ENCODE data around the gene KCNH1. TPM values are rescaled to one million over a fixed set of nuclear protein-coding genes. Genes with fewer than 3 reads are reported as not detected.
"Not testable (repeated sequence)": the region's sequence is repeated elsewhere in the genome, so short reads cannot be mapped to it uniquely, and the experiment has no call there.

KCNH1 gene
- total RNA-seq, 2 experiments from 2014 or later, result not detected

DNA sequence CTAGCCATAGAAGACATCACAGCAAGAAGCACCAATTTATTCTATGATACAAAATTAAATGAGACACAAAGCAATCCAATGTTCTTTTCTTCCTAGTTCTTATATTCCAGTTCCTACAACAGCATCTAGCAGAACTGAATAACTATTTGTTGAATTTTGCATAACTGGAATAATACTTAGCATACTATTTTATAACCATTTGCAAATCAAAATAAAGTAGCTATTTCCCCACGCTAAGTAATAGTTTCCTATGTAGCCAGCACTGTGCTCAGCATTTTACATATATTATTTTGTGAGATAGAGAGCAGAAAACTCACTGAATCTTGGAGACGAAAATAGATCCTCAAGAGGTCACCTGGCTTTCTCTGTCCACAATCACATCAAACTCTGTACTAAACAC is 42.1 kb downstream of the KCNH1 start:
- DNase-seq (no peak), ATAC-seq (no peak)
- H3K27ac Mint-ChIP-seq, result no peak overlapping the region
- TF ChIP-seq, protein P1, sequence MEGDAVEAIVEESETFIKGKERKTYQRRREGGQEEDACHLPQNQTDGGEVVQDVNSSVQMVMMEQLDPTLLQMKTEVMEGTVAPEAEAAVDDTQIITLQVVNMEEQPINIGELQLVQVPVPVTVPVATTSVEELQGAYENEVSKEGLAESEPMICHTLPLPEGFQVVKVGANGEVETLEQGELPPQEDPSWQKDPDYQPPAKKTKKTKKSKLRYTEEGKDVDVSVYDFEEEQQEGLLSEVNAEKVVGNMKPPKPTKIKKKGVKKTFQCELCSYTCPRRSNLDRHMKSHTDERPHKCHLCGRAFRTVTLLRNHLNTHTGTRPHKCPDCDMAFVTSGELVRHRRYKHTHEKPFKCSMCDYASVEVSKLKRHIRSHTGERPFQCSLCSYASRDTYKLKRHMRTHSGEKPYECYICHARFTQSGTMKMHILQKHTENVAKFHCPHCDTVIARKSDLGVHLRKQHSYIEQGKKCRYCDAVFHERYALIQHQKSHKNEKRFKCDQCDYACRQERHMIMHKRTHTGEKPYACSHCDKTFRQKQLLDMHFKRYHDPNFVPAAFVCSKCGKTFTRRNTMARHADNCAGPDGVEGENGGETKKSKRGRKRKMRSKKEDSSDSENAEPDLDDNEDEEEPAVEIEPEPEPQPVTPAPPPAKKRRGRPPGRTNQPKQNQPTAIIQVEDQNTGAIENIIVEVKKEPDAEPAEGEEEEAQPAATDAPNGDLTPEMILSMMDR (IDR thresholded peaks at IDR 0.05), result no peak
- no peaks in the 10 kb centered on the region for H3K36me3 Mint-ChIP-seq (ENCODE audit: low read depth)
- H3K27me3 Mint-ChIP-seq, result peaks cover 1% of the 10 kb centered on the region
- ChIA-PET POLR2A (no interaction called here), CTCF (no interaction called here)
- H3K4me3 Mint-ChIP-seq, result no peak overlapping the region
- H3K9me3 Mint-ChIP-seq, result no peaks in the 10 kb centered on the region
- H3K4me1 Mint-ChIP-seq (ENCODE audit: low read depth), result no peaks in the 10 kb centered on the region
- intact Hi-C loops (cut with micrococcal nuclease), result no loop called here

DNA sequence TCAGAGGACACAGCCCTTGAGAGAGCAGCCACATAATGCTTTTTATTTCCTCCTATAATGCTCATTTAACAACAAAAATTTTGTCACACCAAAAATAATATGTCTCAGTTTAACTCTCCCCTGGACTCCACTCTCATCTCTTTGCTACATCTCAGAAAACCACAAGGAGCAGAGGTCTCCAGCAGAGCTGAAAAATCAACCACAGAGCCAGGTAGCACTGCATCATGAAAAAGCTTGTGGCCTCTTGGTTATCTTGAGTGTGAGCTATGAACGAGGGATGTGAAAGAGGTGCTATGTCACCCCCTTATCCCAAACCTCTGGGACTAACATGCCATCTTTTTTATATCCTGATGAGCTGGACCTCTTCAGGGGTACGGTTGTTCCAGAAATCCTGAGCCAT is 44.4 kb downstream of the KCNH1 start:
- DNase-seq (no peak), ATAC-seq (no peak)
- Mint-ChIP-seq H3K27me3 (peaks cover 1% of the 10 kb centered on the region), H3K4me3 (no peak overlapping the region), H3K4me1 (ENCODE audit: low read depth) (no peaks in the 10 kb centered on the region), H3K36me3 (ENCODE audit: low read depth) (no peaks in the 10 kb centered on the region), H3K9me3 (no peaks in the 10 kb centered on the region), H3K27ac (no peak overlapping the region)
- CTCF ChIA-PET, result no interaction called here
- TF ChIP-seq, protein P1 (IDR thresholded peaks at IDR 0.05), result no peak
- POLR2A ChIA-PET, result no interaction called here
- intact Hi-C loops (cut with micrococcal nuclease), result no loop called here

DNA sequence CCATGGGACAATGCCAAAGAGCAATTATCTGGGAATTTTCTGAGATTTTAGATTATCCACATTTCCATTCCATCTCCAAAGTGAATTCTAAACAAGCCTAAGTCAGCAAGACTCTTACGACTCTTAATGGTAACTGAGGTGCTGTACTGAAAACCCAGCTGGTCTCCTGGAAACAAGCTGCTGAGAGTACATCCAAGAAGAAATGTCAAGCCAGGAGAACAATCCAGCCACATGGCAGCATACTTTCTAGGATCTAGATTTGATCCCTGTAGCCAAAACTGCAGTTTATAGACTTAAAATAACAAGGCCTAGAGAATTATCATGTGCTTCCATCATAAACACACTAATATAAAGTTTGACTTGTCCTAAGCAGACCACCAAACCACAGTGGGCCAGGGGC is 45.8 kb downstream of the KCNH1 start:
- Mint-ChIP-seq H3K27me3 (peaks cover 1% of the 10 kb centered on the region), H3K9me3 (no peaks in the 10 kb centered on the region), H3K27ac (no peak overlapping the region), H3K4me3 (no peak overlapping the region), H3K36me3 (ENCODE audit: low read depth) (no peaks in the 10 kb centered on the region), H3K4me1 (ENCODE audit: low read depth) (no peaks in the 10 kb centered on the region)
- ChIA-PET CTCF (no interaction called here), POLR2A (no interaction called here)
- no peak for DNase-seq
- TF ChIP-seq, protein P1 (IDR thresholded peaks at IDR 0.05), result no peak
- intact Hi-C loops (cut with micrococcal nuclease), result no loop called here
- no peak for ATAC-seq

DNA sequence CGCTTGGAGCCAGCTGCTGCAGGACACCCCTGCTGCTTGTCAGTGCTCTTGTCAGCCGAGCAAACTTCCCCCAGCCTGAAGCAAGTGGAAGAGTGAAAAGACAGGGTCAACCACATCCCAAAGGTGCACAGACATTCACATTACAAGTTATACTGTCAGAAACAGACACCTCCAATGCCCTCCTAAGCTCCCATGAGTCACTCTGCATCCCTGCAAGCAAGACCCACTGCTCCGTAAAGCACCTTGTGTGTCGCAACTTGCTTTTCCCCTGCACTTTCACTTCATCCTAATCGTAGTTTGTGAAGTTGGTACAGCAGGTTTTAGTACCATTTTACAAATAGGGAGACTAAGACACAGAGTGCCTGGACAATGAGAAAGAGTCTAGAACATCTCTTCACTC is 51.1 kb downstream of the KCNH1 start:
- Mint-ChIP-seq H3K4me3 (no peak overlapping the region), H3K27me3 (peaks cover 11% of the 10 kb centered on the region), H3K27ac (no peak overlapping the region), H3K36me3 (ENCODE audit: low read depth) (no peaks in the 10 kb centered on the region), H3K4me1 (ENCODE audit: low read depth) (no peaks in the 10 kb centered on the region), H3K9me3 (no peaks in the 10 kb centered on the region)
- DNase-seq (no peak), ATAC-seq (no peak)
- ChIA-PET CTCF (no interaction called here), POLR2A (no interaction called here)
- TF ChIP-seq, protein P1 (IDR thresholded peaks at IDR 0.05), result no peak
- intact Hi-C loops (cut with micrococcal nuclease), result no loop called here

DNA sequence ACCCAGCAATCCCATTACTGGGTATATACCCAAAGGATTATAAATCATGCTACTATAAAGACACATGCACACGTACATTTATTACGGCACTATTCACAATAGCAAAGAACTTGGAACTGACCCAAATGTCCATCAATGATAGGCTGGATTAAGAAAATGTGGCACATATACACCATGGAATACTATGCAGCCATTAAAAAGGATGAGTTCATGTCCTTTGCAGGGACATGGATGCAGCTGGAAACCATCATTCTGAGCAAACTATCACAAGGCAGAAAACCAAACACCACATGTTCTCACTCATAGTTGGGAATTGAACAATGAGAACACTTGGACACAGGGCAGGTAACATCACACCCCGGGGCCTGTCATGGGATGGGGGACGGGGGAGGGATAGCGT is 52.5 kb downstream of the KCNH1 start:
- not testable (repeated sequence) for H3K36me3 Mint-ChIP-seq (ENCODE audit: low read depth); ATAC-seq

GRCh38 chr1:211068976-211069375 is 65.0 kb downstream of the KCNH1 start:
- Mint-ChIP-seq H3K36me3 (ENCODE audit: low read depth) (no peaks in the 10 kb centered on the region), H3K4me3 (no peak overlapping the region), H3K9me3 (no peaks in the 10 kb centered on the region), H3K27ac (no peak overlapping the region), H3K27me3 (peaks cover 3% of the 10 kb centered on the region), H3K4me1 (ENCODE audit: low read depth) (no peaks in the 10 kb centered on the region)
- TF ChIP-seq, protein P1 (IDR thresholded peaks at IDR 0.05), result no peak
- ChIA-PET POLR2A (no interaction called here), CTCF (no interaction called here)
- DNase-seq, result no peak
- no peak for ATAC-seq
- intact Hi-C loops (cut with micrococcal nuclease), result no loop called here

More for the DNA sequence above, 52.5 kb downstream of the KCNH1 start:
- H3K27ac Mint-ChIP-seq; H3K4me3 Mint-ChIP-seq; CTCF ChIA-PET; intact Hi-C loops (cut with micrococcal nuclease); H3K9me3 Mint-ChIP-seq; POLR2A ChIA-PET; DNase-seq; H3K4me1 Mint-ChIP-seq (ENCODE audit: low read depth): not testable (repeated sequence)
- peaks cover 14% of the 10 kb centered on the region for H3K27me3 Mint-ChIP-seq

Data from activated CD8-positive, alpha-beta T cell treated with anti-CD3 and anti-CD28 coated beads for 36 hours (primary cell).